Smooth muscle cell (in vitro differentiated cells): ENCODE results near the gene CAMSAP1. TPM values are rescaled to one million over a fixed set of nuclear protein-coding genes. Genes with fewer than 3 reads are reported as not detected.

Experiments
- DNase-seq: peaks from one replicate; lab custom pipeline; 2025; ENCODE audit not compliant: unreplicated experiment; lab: John Stamatoyannopoulos, UW
- H2AFZ ChIP-seq: fragments of 200-600 bp; sonication (generic); 2 replicates; pipeline ENCODE4 v1.6.0; 2016; ENCODE audit warnings: antibody characterized with exemption, low read depth, mild to moderate bottlenecking
- H3F3A ChIP-seq: fragments of 200-600 bp; sonication (generic); 2 replicates; pipeline ENCODE4 v1.6.0; 2017; ENCODE audit warnings: antibody characterized with exemption, low read depth
- H3K27ac ChIP-seq: fragments of 200-600 bp; sonication (generic); 2 replicates; pipeline ENCODE4 v1.5.1; 2016; ENCODE audit warnings: low read depth, mild to moderate bottlenecking
- H3K27me3 ChIP-seq: fragments of 200-600 bp; sonication (generic); 2 replicates; pipeline ENCODE4 v1.6.1; 2016; ENCODE audit warnings: low read depth, mild to moderate bottlenecking
- H3K36me3 ChIP-seq: fragments of 200-600 bp; sonication (generic); 2 replicates; pipeline ENCODE4 v1.5.1; 2016; ENCODE audit warnings: low read depth
- H3K4me1 ChIP-seq: fragments of 200-600 bp; sonication (generic); 2 replicates; pipeline ENCODE4 v1.5.1; 2016; ENCODE audit warnings: low read depth
- H3K4me2 ChIP-seq: fragments of 200-600 bp; sonication (generic); 2 replicates; pipeline ENCODE4 v1.6.0; 2016; ENCODE audit warnings: mild to moderate bottlenecking
- H3K4me3 ChIP-seq: fragments of 200-600 bp; sonication (generic); 2 replicates; pipeline ENCODE4 v1.5.1; 2016; ENCODE audit warnings: mild to moderate bottlenecking
- H3K79me2 ChIP-seq: fragments of 200-600 bp; sonication (generic); 2 replicates; pipeline ENCODE4 v1.6.0; 2016; ENCODE audit warnings: low read depth, mild to moderate bottlenecking
- H3K9ac ChIP-seq: fragments of 200-600 bp; sonication (generic); 2 replicates; pipeline ENCODE4 v1.6.0; 2016; ENCODE audit warnings: low read depth
- H3K9me3 ChIP-seq: fragments of 200-600 bp; sonication (generic); replicated peaks from 2 replicates; pipeline ENCODE4 v1.5.1; 2016; ENCODE audit warnings: low read depth
- H4K20me1 ChIP-seq: fragments of 200-600 bp; sonication (generic); 2 replicates; pipeline ENCODE4 v1.6.0; 2016; ENCODE audit warnings: low read depth
- CTCF ChIP-seq: fragments of 200-600 bp; sonication (generic); IDR thresholded peaks from 2 replicates; pipeline ENCODE4 v1.5.1; 2017; ENCODE audit warnings: borderline replicate concordance, mild to moderate bottlenecking, antibody characterized with exemption; ENCODE audit not compliant: insufficient read depth, poor library complexity, severe bottlenecking
- WGBS: methylation state at CpG from one replicate; pipeline ENCODE4 v1.1.7; 2016; ENCODE audit warnings: low lambda C conversion rate; 5-methylcytosine and 5-hydroxymethylcytosine counted together
- polyA plus RNA-seq: library from polyadenylated mRNA; unstranded; fragments of >200 nt; fragmentation: Nextera tagmentation; extraction: Ambion mirVana; gene quantifications from 2 replicates; pipeline ENCODE4 v1.2.1, GENCODE V29; 2016
- total RNA-seq: library from RNA; depleted of rRNA; stranded (reverse); fragments of >200 nt; gene quantifications from 2 replicates; pipeline ENCODE4 v1.2.3, GENCODE V29; 2014

CAMSAP1 gene
- total and polyA plus RNA-seq, 2 experiments from 2014 or later = 5.4 to 17.8 TPM

DNA sequence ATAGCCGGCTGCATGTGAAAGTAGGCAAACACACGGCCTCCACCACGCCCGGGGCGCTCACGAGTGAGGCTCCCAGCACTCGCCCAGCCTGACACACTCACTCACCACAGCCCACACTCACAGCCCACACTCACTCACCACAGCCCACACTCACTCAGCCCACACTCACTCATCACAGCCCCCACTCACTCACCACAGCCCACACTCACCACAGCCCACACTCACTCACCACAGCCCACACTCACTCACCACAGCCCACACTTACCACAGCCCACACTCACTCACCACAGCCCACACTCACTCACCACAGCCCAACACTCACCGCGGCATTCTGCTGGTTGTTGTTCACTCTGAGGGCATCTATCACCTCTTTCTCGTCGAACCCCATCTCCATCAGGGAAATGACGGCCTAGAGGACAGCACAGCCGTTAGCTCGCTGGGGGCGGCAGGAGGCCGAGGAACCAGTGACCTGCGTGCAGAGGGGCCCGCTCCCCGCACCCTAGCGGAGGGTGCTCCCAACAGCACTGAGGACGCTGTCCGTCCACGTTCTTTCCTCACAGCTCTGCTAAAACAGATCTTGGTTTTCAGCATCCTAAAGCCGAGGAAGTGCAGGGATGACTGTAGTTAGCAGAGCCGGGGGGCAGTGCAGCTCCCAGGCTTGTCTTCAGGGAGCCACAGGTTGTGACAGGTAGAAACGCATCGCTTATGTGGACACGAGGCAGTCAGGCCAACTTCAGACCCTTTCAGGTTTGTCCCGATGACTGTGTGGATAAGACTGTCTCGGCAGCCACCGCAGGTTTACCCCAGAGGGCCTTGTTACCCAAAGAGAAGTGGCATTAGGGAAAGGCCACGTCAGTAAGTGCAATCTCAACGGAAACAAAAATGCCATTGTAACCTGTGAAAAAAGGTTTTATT lies 32.3 kb upstream of the CAMSAP1 start:
- Histone ChIP-seq H3K4me1 (no peaks in the 10 kb centered on the region), H3K27ac (no peak overlapping the region), H4K20me1 (peaks cover 23% of the 10 kb centered on the region), H3K4me3 (no peak overlapping the region), H3K27me3 (no peaks in the 10 kb centered on the region), H3F3A (no peaks in the 10 kb centered on the region), H3K36me3 (peaks cover 15% of the 10 kb centered on the region), H3K79me2 (no peaks in the 10 kb centered on the region), H3K9ac (no peak overlapping the region), H2AFZ (no peak overlapping the region), H3K4me2 (no peak overlapping the region), H3K9me3 (no peaks in the 10 kb centered on the region)
- DNase-seq = no peak
- WGBS = 96% methylated on average over 32 of the region's 33 CpGs
- TF ChIP-seq CTCF = no peak

GRCh38 chr9:135937521-135938489 lies 30.5 kb upstream of the CAMSAP1 start:
- TF ChIP-seq CTCF = no peak
- no peak overlapping the region for H3K9ac ChIP-seq
- H3K27me3 ChIP-seq = no peaks in the 10 kb centered on the region
- H4K20me1 ChIP-seq = peaks cover 12% of the 10 kb centered on the region
- DNase-seq = no peak
- H3K4me1 ChIP-seq = no peaks in the 10 kb centered on the region
- no peak overlapping the region for H3K27ac ChIP-seq
- no peaks in the 10 kb centered on the region for H3K79me2 ChIP-seq
- no peak overlapping the region for H3K4me2 ChIP-seq
- H3K36me3 ChIP-seq = peaks cover 15% of the 10 kb centered on the region
- no peak overlapping the region for H2AFZ ChIP-seq
- no peak overlapping the region for H3K4me3 ChIP-seq
- no peaks in the 10 kb centered on the region for H3F3A ChIP-seq
- WGBS = 94% methylated on average over 44 of the region's 44 CpGs
- H3K9me3 ChIP-seq = no peaks in the 10 kb centered on the region

GRCh38 chr9:135933114-135933513 lies 25.8 kb upstream of the CAMSAP1 start:
- Histone ChIP-seq H4K20me1 (peaks cover 22% of the 10 kb centered on the region), H3K4me1 (no peaks in the 10 kb centered on the region), H3K9ac (no peak overlapping the region), H3K9me3 (no peaks in the 10 kb centered on the region), H3K79me2 (no peaks in the 10 kb centered on the region), H3K27me3 (no peaks in the 10 kb centered on the region), H3K27ac (no peak overlapping the region), H3K36me3 (peaks cover 15% of the 10 kb centered on the region), H3K4me3 (no peak overlapping the region), H3K4me2 (no peak overlapping the region), H2AFZ (no peak overlapping the region), H3F3A (no peaks in the 10 kb centered on the region)
- no peak for TF ChIP-seq CTCF
- DNase-seq = no peak
- WGBS = 94% methylated on average over 13 of the region's 13 CpGs
